CD8-positive, alpha-beta memory T cell (primary cell): Measurements from ENCODE around the gene TTLL10. TPM values are rescaled to one million over a fixed set of nuclear protein-coding genes. Genes with fewer than 3 reads are reported as not detected.
A peak's percentile ranks its signal among the peaks of the same experiment; 100 is the strongest.

Source experiments
- CTCF ChIA-PET: fragments of 350-600 bp; sonication (Branson Sonifier 250); formaldehyde crosslinking; loops from one replicate; lab custom pipeline; 2021; ENCODE audit warnings: antibody characterized with exemption; lab: Charles Lee
- POLR2A ChIA-PET: fragments of 350-600 bp; sonication (Branson Sonifier 250); formaldehyde crosslinking; loops from one replicate; lab custom pipeline; 2021; ENCODE audit warnings: antibody characterized with exemption; lab: Charles Lee
- DNase-seq, 5 donors: peaks; one replicate each; pipeline versions ENCODE4 v3.0.0 to v3.0.0-alpha.2; 2020 to 2022; ENCODE audit warnings: mixed read lengths in 1 of 5
- H3K27ac ChIP-seq: one replicate; pipeline ENCODE4 v1.7.0; 2013; ENCODE audit warnings: low read depth, mild to moderate bottlenecking, low read length, moderate library complexity
- H3K27me3 ChIP-seq: 2 replicates; pipeline ENCODE4 v1.7.0; 2013; ENCODE audit warnings: low read length, mild to moderate bottlenecking; ENCODE audit not compliant: insufficient read depth, poor library complexity, severe bottlenecking
- H3K36me3 ChIP-seq: 2 replicates; pipeline ENCODE4 v1.7.0; 2013; ENCODE audit warnings: mild to moderate bottlenecking, low read length, moderate library complexity; ENCODE audit not compliant: insufficient read depth
- H3K4me1 ChIP-seq: 2 replicates; pipeline ENCODE4 v1.7.0; 2013; ENCODE audit warnings: mild to moderate bottlenecking, low read length, moderate library complexity; ENCODE audit not compliant: insufficient read depth
- H3K4me3 ChIP-seq: 2 replicates; pipeline ENCODE4 v1.7.0; 2013; ENCODE audit warnings: mild to moderate bottlenecking, low read length
- H3K9me3 ChIP-seq: 2 replicates; pipeline ENCODE4 v1.7.0; 2013; ENCODE audit warnings: mild to moderate bottlenecking, low read length
- H3K27ac Mint-ChIP-seq, 8 donors: one replicate each; pipeline ENCODE4 v1.8.0; 2020 to 2021; ENCODE audit warnings: mixed read lengths in 8 of 8, mild to moderate bottlenecking in 6 of 8, inconsistent platforms in 3 of 8, moderate library complexity in 3 of 8
- H3K27me3 Mint-ChIP-seq, 2 donors: one replicate each; pipeline ENCODE4 v1.8.0; 2020 to 2021; ENCODE audit warnings: mixed read lengths in 2 of 2, mild to moderate bottlenecking in 1 of 2, moderate library complexity in 1 of 2
- H3K36me3 Mint-ChIP-seq, 3 donors: one replicate each; pipeline ENCODE4 v1.8.0; 2020 to 2021; ENCODE audit warnings: mixed read lengths in 3 of 3, inconsistent platforms in 1 of 3, mild to moderate bottlenecking in 1 of 3
- H3K4me1 Mint-ChIP-seq, 3 donors: one replicate each; pipeline ENCODE4 v1.8.0; 2020 to 2021; ENCODE audit warnings: mixed read lengths in 3 of 3, inconsistent platforms in 1 of 3, mild to moderate bottlenecking in 1 of 3
- H3K4me3 Mint-ChIP-seq, 7 donors: one replicate each; pipeline ENCODE4 v1.8.0; 2020 to 2021; ENCODE audit warnings: mixed read lengths in 7 of 7, mild to moderate bottlenecking in 6 of 7, moderate library complexity in 4 of 7, inconsistent platforms in 2 of 7
- H3K9me3 Mint-ChIP-seq, 5 donors: one replicate each; pipeline ENCODE4 v1.8.0; 2020 to 2022; ENCODE audit warnings: mixed read lengths in 5 of 5, mild to moderate bottlenecking in 3 of 5, moderate library complexity in 2 of 5, inconsistent platforms in 1 of 5
- polyA plus RNA-seq: library from polyadenylated mRNA; unstranded; fragments of 300-500 nt; fragmentation: Illumina TruSeq; gene quantifications from one replicate; pipeline ENCODE4 v1.2.3, GENCODE V29; 2021
- total RNA-seq, 2 experiments: library from RNA; stranded (reverse); gene quantifications; one replicate each; pipeline ENCODE4 v1.2.3, GENCODE V29; 2021

TTLL10 gene
- total and polyA plus RNA-seq, 3 experiments from 2014 or later, result not detected

GRCh38 chr1:1181129-1181937 lies 7.7 kb downstream of the TTLL10 start:
- CTCF ChIA-PET, result interaction anchor here (0.9 kb wide), 1 partner anchor 59 kb away, joined by 3 read pairs; no protein-coding TSS in a partner anchor
- Histone ChIP-seq H3K4me3 (no peak overlapping the region), H3K27me3 (peaks cover 3% of the 10 kb centered on the region), H3K4me1 (no peaks in the 10 kb centered on the region), H3K9me3 (no peaks in the 10 kb centered on the region), H3K36me3 (no peaks in the 10 kb centered on the region), H3K27ac (no peak overlapping the region)
- Mint-ChIP-seq H3K27me3 (peaks cover 8 to 11% of the 10 kb centered on the region in 2 donors), H3K36me3 (no peaks in the 10 kb centered on the region), H3K4me3 (no peak overlapping the region), H3K4me1 (peaks cover 0 to 4% (median 0%) of the 10 kb centered on the region in 3 donors), H3K27ac (peak overlapping the region in 1 of 8 donors; percentile 47), H3K9me3 (no peaks in the 10 kb centered on the region)
- POLR2A ChIA-PET, result no interaction called here
- DNase-seq, result peak in 2 of 5 donors; percentile 1 to 40

DNA sequence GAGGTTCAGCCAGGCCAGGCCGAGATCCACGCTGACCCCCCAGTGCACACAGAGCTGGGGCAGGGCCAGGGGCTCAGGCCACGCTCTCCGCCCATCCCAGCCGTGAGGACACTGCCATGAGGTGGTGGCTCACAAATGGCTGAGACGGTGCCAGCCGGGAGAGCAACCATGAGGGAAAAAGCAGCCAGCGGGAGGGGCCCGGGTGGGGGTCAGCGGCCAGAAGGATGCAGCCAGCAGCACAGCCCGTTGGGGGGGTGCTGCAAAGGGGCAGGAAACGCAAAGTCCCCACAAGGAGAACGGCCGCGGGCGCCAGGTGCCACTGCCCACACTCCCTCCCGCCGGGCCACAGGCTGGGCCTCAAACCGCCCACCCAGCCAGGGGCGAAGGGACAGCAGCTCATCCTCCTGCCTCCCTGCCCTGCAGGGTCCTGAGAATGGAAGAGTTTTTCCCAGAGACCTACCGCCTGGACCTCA lies 8.3 kb downstream of the TTLL10 start:
- no peak overlapping the region for H3K27ac ChIP-seq
- no peaks in the 10 kb centered on the region for H3K9me3 ChIP-seq
- no peak overlapping the region for H3K27ac Mint-ChIP-seq
- peak in 2 of 5 donors; percentile 0 for DNase-seq
- H3K36me3 Mint-ChIP-seq, result no peaks in the 10 kb centered on the region
- H3K4me3 Mint-ChIP-seq, result no peak overlapping the region
- H3K36me3 ChIP-seq, result no peaks in the 10 kb centered on the region
- peaks cover 3 to 10% of the 10 kb centered on the region in 2 donors for H3K27me3 Mint-ChIP-seq
- H3K4me1 Mint-ChIP-seq, result peaks cover 0 to 1% (median 0%) of the 10 kb centered on the region in 3 donors
- H3K27me3 ChIP-seq, result peaks cover 3% of the 10 kb centered on the region
- ChIA-PET CTCF (no interaction called here), POLR2A (no interaction called here)
- no peak overlapping the region for H3K4me3 ChIP-seq
- no peaks in the 10 kb centered on the region for H3K9me3 Mint-ChIP-seq
- H3K4me1 ChIP-seq, result no peaks in the 10 kb centered on the region

GRCh38 chr1:1182491-1183220 lies 9.0 kb downstream of the TTLL10 start:
- no peak overlapping the region for H3K4me3 Mint-ChIP-seq
- peak in 3 of 5 donors; percentile 0 to 39 (median 1) for DNase-seq
- H3K27me3 Mint-ChIP-seq, result peaks cover 1 to 7% of the 10 kb centered on the region in 2 donors
- Histone ChIP-seq H3K27me3 (peaks cover 3% of the 10 kb centered on the region), H3K4me3 (no peak overlapping the region), H3K4me1 (no peaks in the 10 kb centered on the region), H3K27ac (no peak overlapping the region), H3K36me3 (no peaks in the 10 kb centered on the region), H3K9me3 (no peaks in the 10 kb centered on the region)
- H3K36me3 Mint-ChIP-seq, result no peaks in the 10 kb centered on the region
- H3K27ac Mint-ChIP-seq, result no peak overlapping the region
- H3K4me1 Mint-ChIP-seq, result no peaks in the 10 kb centered on the region
- no peaks in the 10 kb centered on the region for H3K9me3 Mint-ChIP-seq
- ChIA-PET CTCF (no interaction called here), POLR2A (no interaction called here)

- Histone ChIP-seq H3K27me3 (peaks cover 3% of the 10 kb centered on the region), H3K4me3 (no peak overlapping the region), H3K9me3 (no peaks in the 10 kb centered on the region), H3K27ac (no peak overlapping the region), H3K4me1 (no peaks in the 10 kb centered on the region), H3K36me3 (no peaks in the 10 kb centered on the region)
- POLR2A ChIA-PET, result no interaction called here
- CTCF ChIA-PET, result no interaction called here
- Mint-ChIP-seq H3K27me3 (peaks cover 1 to 7% of the 10 kb centered on the region in 2 donors), H3K27ac (peak overlapping the region in 1 of 8 donors; percentile 38), H3K4me1 (no peaks in the 10 kb centered on the region), H3K36me3 (no peaks in the 10 kb centered on the region), H3K4me3 (no peak overlapping the region), H3K9me3 (no peaks in the 10 kb centered on the region)
- DNase-seq, result peak in 2 of 5 donors; percentile 0 to 1
Observed at GRCh38 chr1:1183221-1183747, 9.6 kb downstream of the TTLL10 start.

DNA sequence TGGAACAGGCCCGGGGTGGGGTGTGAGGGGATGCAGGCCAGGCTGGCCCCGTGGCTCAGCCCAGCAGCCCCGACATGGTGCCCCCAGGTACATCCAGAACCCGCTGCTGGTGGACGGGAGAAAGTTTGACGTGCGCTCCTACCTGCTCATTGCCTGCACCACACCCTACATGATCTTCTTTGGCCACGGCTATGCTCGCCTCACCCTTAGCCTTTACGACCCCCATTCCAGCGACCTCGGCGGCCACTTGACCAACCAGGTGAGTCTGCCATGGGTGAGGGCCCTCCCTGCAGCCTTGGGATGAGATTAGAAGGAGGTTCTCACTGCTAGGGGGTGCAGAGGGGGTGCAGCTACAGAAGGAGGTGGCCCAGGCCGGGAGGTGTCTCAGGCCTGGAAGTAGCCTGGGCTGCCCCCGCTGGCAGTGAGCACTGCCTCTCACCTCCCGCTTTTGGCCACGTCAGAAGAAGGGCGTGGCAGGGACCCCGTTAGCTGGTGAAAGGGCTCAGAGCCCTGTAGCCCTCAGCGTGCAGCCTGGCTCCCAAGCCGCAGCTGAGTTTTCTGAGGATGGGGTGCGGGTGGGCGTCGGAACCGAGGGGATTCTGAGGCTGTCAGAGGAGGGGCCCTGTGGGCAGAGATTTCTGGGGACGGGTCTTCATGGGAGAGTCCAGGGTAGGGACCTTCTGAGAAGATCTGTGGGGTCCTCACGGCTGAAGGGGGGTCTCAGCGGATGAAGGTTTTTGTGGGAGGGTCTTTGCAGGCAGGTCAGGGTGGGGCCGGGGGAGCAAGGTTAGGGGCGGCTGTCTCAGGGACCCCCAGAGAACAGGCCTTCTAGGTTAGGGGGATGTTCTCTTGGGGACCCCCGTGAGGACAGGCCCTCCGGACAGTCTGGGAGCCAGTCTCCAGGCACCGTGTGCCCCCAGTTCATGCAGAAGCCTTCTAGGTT lies 10.4 kb downstream of the TTLL10 start:
- ChIA-PET POLR2A (no interaction called here), CTCF (no interaction called here)
- no peak overlapping the region for H3K4me3 ChIP-seq
- H3K36me3 ChIP-seq, result no peaks in the 10 kb centered on the region
- no peak overlapping the region for H3K4me3 Mint-ChIP-seq
- peaks cover 3% of the 10 kb centered on the region for H3K27me3 ChIP-seq
- no peak overlapping the region for H3K27ac Mint-ChIP-seq
- peak in 2 of 5 donors; percentile 0 to 34 for DNase-seq
- no peaks in the 10 kb centered on the region for H3K36me3 Mint-ChIP-seq
- no peaks in the 10 kb centered on the region for H3K4me1 Mint-ChIP-seq
- H3K9me3 Mint-ChIP-seq, result no peaks in the 10 kb centered on the region
- H3K27me3 Mint-ChIP-seq, result peaks cover 1 to 7% of the 10 kb centered on the region in 2 donors
- no peaks in the 10 kb centered on the region for H3K4me1 ChIP-seq
- no peak overlapping the region for H3K27ac ChIP-seq
- no peaks in the 10 kb centered on the region for H3K9me3 ChIP-seq

DNA sequence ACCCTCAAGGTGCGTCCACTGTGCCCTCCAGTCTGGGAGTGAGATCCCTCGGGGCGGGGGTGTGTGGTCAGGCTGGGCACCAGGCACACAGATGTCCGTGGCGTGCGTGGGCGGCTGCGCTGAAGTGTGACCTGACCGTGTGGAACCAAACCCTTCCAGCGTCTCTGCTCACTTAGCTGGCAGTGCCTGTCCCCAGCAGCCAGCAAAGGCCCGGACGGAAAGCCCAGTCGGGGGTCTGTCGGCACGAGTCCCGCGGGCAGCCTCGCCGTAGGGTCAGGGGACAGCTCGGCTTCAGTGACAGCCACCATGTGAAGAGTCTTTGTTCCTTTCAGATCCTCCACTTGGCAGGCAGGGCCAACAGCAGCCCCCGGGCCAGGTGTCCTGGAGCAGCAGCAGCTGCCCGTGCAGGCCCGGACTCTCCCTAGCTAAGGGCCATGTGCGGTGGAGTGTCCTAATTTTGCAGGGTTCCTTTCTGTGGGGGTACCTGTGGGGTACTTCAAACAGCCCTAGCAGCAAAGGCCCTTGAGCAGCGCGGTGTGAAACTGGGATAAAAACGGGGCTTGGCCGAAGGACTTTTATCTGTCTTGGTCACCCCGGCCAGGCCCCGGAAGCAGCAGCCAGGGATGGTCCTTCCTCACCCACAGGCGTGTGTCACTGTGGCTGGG lies 11.6 kb downstream of the TTLL10 start:
- H3K27me3 Mint-ChIP-seq, result peaks cover 1 to 7% of the 10 kb centered on the region in 2 donors
- no peak overlapping the region for H3K27ac ChIP-seq
- no peak overlapping the region for H3K4me3 ChIP-seq
- peak overlapping the region in 1 of 8 donors; percentile 9 for H3K27ac Mint-ChIP-seq
- H3K9me3 Mint-ChIP-seq, result no peaks in the 10 kb centered on the region
- no peaks in the 10 kb centered on the region for H3K4me1 Mint-ChIP-seq
- ChIA-PET CTCF (no interaction called here), POLR2A (no interaction called here)
- H3K4me3 Mint-ChIP-seq, result no peak overlapping the region
- peaks cover 3% of the 10 kb centered on the region for H3K27me3 ChIP-seq
- H3K9me3 ChIP-seq, result no peaks in the 10 kb centered on the region
- no peaks in the 10 kb centered on the region for H3K4me1 ChIP-seq
- peak in 2 of 5 donors; percentile 0 to 46 for DNase-seq
- no peaks in the 10 kb centered on the region for H3K36me3 Mint-ChIP-seq
- H3K36me3 ChIP-seq, result no peaks in the 10 kb centered on the region

- Histone ChIP-seq H3K27me3 (no peaks in the 10 kb centered on the region), H3K4me1 (no peaks in the 10 kb centered on the region), H3K36me3 (no peaks in the 10 kb centered on the region), H3K27ac (no peak overlapping the region), H3K4me3 (no peak overlapping the region), H3K9me3 (no peaks in the 10 kb centered on the region)
- CTCF ChIA-PET, result no interaction called here
- no peaks in the 10 kb centered on the region for H3K4me1 Mint-ChIP-seq
- H3K27me3 Mint-ChIP-seq, result peaks cover 0 to 5% of the 10 kb centered on the region in 2 donors
- peaks cover 0 to 6% (median 4%) of the 10 kb centered on the region in 5 donors for H3K9me3 Mint-ChIP-seq
- H3K4me3 Mint-ChIP-seq, result no peak overlapping the region
- H3K27ac Mint-ChIP-seq, result no peak overlapping the region
- POLR2A ChIA-PET, result interaction anchor here (0.7 kb wide), 1 partner anchor 180 kb away, joined by 3 read pairs; no protein-coding TSS in a partner anchor
- no peak for DNase-seq
- peaks cover 0 to 2% (median 0%) of the 10 kb centered on the region in 3 donors for H3K36me3 Mint-ChIP-seq
Observed at GRCh38 chr1:1187938-1188337, 14.3 kb downstream of the TTLL10 start.
